Measurements from ENCODE around the gene UFC1. TPM values are rescaled to one million over a fixed set of nuclear protein-coding genes. Genes with fewer than 3 reads are reported as not detected.
"Not testable (repeated sequence)": the region's sequence is repeated elsewhere in the genome, so short reads cannot be mapped to it uniquely, and the experiment has no call there.

Gene UFC1
- 118 TPM for total RNA-seq

GRCh38 chr1:161153682-161154337 is at the start of gene UFC1:
UFC1 (plus strand) TSS chr1:161153978; CDS start chr1:161153998, 20 bp downstream.
- H3K4me3 ChIP-seq (ENCODE audit: low read length), result peak within 1 kb of the TSS; percentile 77

GRCh38 chr1:161106431-161106830 is 47.3 kb upstream of the UFC1 start:
- no peaks in the 10 kb centered on the region for H3K9me3 ChIP-seq (ENCODE audit: low read depth, low read length)
- no peak overlapping the region for H3K4me3 ChIP-seq (ENCODE audit: low read length)
- H3K4me1 ChIP-seq (ENCODE audit: insufficient read depth, low read length), result peaks cover 6% of the 10 kb centered on the region
- H3K27me3 ChIP-seq (ENCODE audit: insufficient read depth, low read length), result no peaks in the 10 kb centered on the region

More at GRCh38 chr1:161153682-161154337, at the start of gene UFC1:
- Histone ChIP-seq H3K4me1 (ENCODE audit: insufficient read depth, low read length) (peaks cover 20% of the 10 kb centered on the region), H3K27me3 (ENCODE audit: insufficient read depth, low read length) (no peaks in the 10 kb centered on the region), H3K9me3 (ENCODE audit: low read depth, low read length) (no peaks in the 10 kb centered on the region)

- Histone ChIP-seq H3K9me3 (ENCODE audit: low read depth, low read length) (no peaks in the 10 kb centered on the region), H3K4me1 (ENCODE audit: insufficient read depth, low read length) (peaks cover 39% of the 10 kb centered on the region), H3K4me3 (ENCODE audit: low read length) (no peak overlapping the region), H3K27me3 (ENCODE audit: insufficient read depth, low read length) (no peaks in the 10 kb centered on the region)
Measured at GRCh38 chr1:161111117-161111516, 42.7 kb upstream of the UFC1 start.

GRCh38 chr1:161111527-161111926 is 42.3 kb upstream of the UFC1 start:
- H3K4me3 ChIP-seq (ENCODE audit: low read length), result no peak overlapping the region
- no peaks in the 10 kb centered on the region for H3K27me3 ChIP-seq (ENCODE audit: insufficient read depth, low read length)
- peaks cover 43% of the 10 kb centered on the region for H3K4me1 ChIP-seq (ENCODE audit: insufficient read depth, low read length)
- no peaks in the 10 kb centered on the region for H3K9me3 ChIP-seq (ENCODE audit: low read depth, low read length)

- Histone ChIP-seq H3K4me1 (ENCODE audit: insufficient read depth, low read length) (peaks cover 60% of the 10 kb centered on the region), H3K27me3 (ENCODE audit: insufficient read depth, low read length) (no peaks in the 10 kb centered on the region), H3K9me3 (ENCODE audit: low read depth, low read length) (no peaks in the 10 kb centered on the region), H3K4me3 (ENCODE audit: low read length) (no peak overlapping the region)
Measured at GRCh38 chr1:161113915-161114314, 39.9 kb upstream of the UFC1 start.

- Histone ChIP-seq H3K4me1 (ENCODE audit: insufficient read depth, low read length) (peaks cover 67% of the 10 kb centered on the region), H3K27me3 (ENCODE audit: insufficient read depth, low read length) (no peaks in the 10 kb centered on the region), H3K4me3 (ENCODE audit: low read length) (no peak overlapping the region), H3K9me3 (ENCODE audit: low read depth, low read length) (no peaks in the 10 kb centered on the region)
Measured at GRCh38 chr1:161114556-161114955, 39.2 kb upstream of the UFC1 start.

GRCh38 chr1:161115132-161115711 is 38.6 kb upstream of the UFC1 start:
- H3K4me1 ChIP-seq (ENCODE audit: insufficient read depth, low read length), result peaks cover 73% of the 10 kb centered on the region
- H3K9me3 ChIP-seq (ENCODE audit: low read depth, low read length), result no peaks in the 10 kb centered on the region
- H3K4me3 ChIP-seq (ENCODE audit: low read length), result no peak overlapping the region
- H3K27me3 ChIP-seq (ENCODE audit: insufficient read depth, low read length), result no peaks in the 10 kb centered on the region

GRCh38 chr1:161115961-161116360 is 37.8 kb upstream of the UFC1 start:
- not testable (repeated sequence) for H3K9me3 ChIP-seq (ENCODE audit: low read depth, low read length); H3K4me3 ChIP-seq (ENCODE audit: low read length); H3K27me3 ChIP-seq (ENCODE audit: insufficient read depth, low read length)
- peaks cover 79% of the 10 kb centered on the region for H3K4me1 ChIP-seq (ENCODE audit: insufficient read depth, low read length)

- Histone ChIP-seq H3K4me1 (ENCODE audit: insufficient read depth, low read length) (peaks cover 86% of the 10 kb centered on the region), H3K4me3 (ENCODE audit: low read length) (peak within 1 kb of the TSS; percentile 88), H3K9me3 (ENCODE audit: low read depth, low read length) (no peaks in the 10 kb centered on the region), H3K27me3 (ENCODE audit: insufficient read depth, low read length) (no peaks in the 10 kb centered on the region)
Measured at GRCh38 chr1:161117759-161118581, 35.8 kb upstream of the UFC1 start, which contains the start of the genes NIT1 and PFDN2. NIT1 (plus strand) TSS chr1:161118105; CDS start chr1:161118177, 72 bp downstream. PFDN2 (minus strand) TSS chr1:161118037; CDS start chr1:161118026, 11 bp downstream.

GRCh38 chr1:161119092-161119903 is 34.5 kb upstream of the UFC1 start:
- Histone ChIP-seq H3K4me3 (ENCODE audit: low read length) (no peak overlapping the region), H3K9me3 (ENCODE audit: low read depth, low read length) (no peaks in the 10 kb centered on the region), H3K27me3 (ENCODE audit: insufficient read depth, low read length) (no peaks in the 10 kb centered on the region), H3K4me1 (ENCODE audit: insufficient read depth, low read length) (peaks cover 75% of the 10 kb centered on the region)

- Histone ChIP-seq H3K4me3 (ENCODE audit: low read length) (no peak overlapping the region), H3K27me3 (ENCODE audit: insufficient read depth, low read length) (no peaks in the 10 kb centered on the region), H3K4me1 (ENCODE audit: insufficient read depth, low read length) (peaks cover 62% of the 10 kb centered on the region), H3K9me3 (ENCODE audit: low read depth, low read length) (no peaks in the 10 kb centered on the region)
Measured at GRCh38 chr1:161121042-161121650, 32.6 kb upstream of the UFC1 start.

- no peak overlapping the region for H3K4me3 ChIP-seq (ENCODE audit: low read length)
- peaks cover 58% of the 10 kb centered on the region for H3K4me1 ChIP-seq (ENCODE audit: insufficient read depth, low read length)
- no peaks in the 10 kb centered on the region for H3K9me3 ChIP-seq (ENCODE audit: low read depth, low read length)
- no peaks in the 10 kb centered on the region for H3K27me3 ChIP-seq (ENCODE audit: insufficient read depth, low read length)
Measured at GRCh38 chr1:161121834-161122233, 31.9 kb upstream of the UFC1 start.

GRCh38 chr1:161122967-161123366 is 30.8 kb upstream of the UFC1 start:
- Histone ChIP-seq H3K9me3 (ENCODE audit: low read depth, low read length) (no peaks in the 10 kb centered on the region), H3K4me3 (ENCODE audit: low read length) (no peak overlapping the region), H3K4me1 (ENCODE audit: insufficient read depth, low read length) (peaks cover 62% of the 10 kb centered on the region), H3K27me3 (ENCODE audit: insufficient read depth, low read length) (no peaks in the 10 kb centered on the region)

GRCh38 chr1:161127649-161128048 is 26.1 kb upstream of the UFC1 start:
- H3K4me1 ChIP-seq (ENCODE audit: insufficient read depth, low read length), result peaks cover 56% of the 10 kb centered on the region
- H3K9me3 ChIP-seq (ENCODE audit: low read depth, low read length), result no peaks in the 10 kb centered on the region
- no peaks in the 10 kb centered on the region for H3K27me3 ChIP-seq (ENCODE audit: insufficient read depth, low read length)
- no peak overlapping the region for H3K4me3 ChIP-seq (ENCODE audit: low read length)

Measured in mononuclear cell (primary cell).